Keratinocyte (primary cell): ENCODE measurements around the gene AKR1C2.
"Not testable (repeated sequence)": the region's sequence is repeated elsewhere in the genome, so short reads cannot be mapped to it uniquely, and the experiment has no call there.

ENCODE experiments used
- EZH2 ChIP-seq: IDR thresholded peaks from one replicate; pipeline ENCODE4 v1.6.1; 2012; ENCODE audit warnings: inconsistent platforms, mild to moderate bottlenecking, low read length, moderate library complexity
- TF ChIP-seq, protein P1 (sequence below), 3 experiments: IDR thresholded peaks in 1 of 3; conservative IDR thresholded peaks in 1 of 3; optimal IDR thresholded peaks in 1 of 3; 2 replicates in 2 of 3; 3 replicates in 1 of 3; pipeline versions ENCODE3 to v1.5.1; 2011; ENCODE audit warnings: low read length in 3 of 3, mild to moderate bottlenecking in 3 of 3, moderate library complexity in 2 of 3, control low read depth in 1 of 3, inconsistent platforms in 1 of 3; ENCODE audit not compliant: insufficient read depth in 2 of 3; ENCODE audit errors: extremely low read depth in 1 of 3

DNA sequence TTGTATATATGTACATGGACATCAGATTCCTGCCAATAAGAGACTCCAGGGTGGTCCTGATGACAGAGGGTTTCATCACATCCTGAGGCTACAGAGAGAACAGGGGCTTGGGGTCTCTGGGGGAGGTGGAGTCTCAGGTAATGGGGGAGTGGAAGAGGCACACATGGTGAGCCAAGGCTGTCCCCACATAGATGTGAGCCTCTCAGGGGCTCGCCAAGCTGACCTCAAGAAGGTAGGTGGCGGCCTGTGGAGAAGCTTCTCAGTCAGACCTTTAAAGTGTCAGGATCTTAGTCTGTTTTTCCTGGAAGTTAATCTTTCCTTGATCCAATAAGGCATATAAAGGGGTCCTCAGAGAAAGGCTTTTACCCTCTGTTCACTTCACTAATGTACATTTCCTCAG is 62.7 kb downstream of the AKR1C2 start:
- TF ChIP-seq EZH2 = not testable (repeated sequence)
- TF ChIP-seq, protein P1, sequence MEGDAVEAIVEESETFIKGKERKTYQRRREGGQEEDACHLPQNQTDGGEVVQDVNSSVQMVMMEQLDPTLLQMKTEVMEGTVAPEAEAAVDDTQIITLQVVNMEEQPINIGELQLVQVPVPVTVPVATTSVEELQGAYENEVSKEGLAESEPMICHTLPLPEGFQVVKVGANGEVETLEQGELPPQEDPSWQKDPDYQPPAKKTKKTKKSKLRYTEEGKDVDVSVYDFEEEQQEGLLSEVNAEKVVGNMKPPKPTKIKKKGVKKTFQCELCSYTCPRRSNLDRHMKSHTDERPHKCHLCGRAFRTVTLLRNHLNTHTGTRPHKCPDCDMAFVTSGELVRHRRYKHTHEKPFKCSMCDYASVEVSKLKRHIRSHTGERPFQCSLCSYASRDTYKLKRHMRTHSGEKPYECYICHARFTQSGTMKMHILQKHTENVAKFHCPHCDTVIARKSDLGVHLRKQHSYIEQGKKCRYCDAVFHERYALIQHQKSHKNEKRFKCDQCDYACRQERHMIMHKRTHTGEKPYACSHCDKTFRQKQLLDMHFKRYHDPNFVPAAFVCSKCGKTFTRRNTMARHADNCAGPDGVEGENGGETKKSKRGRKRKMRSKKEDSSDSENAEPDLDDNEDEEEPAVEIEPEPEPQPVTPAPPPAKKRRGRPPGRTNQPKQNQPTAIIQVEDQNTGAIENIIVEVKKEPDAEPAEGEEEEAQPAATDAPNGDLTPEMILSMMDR (optimal IDR thresholded peaks at IDR 0.05 in 1 of 3, IDR thresholded peaks at IDR 0.05 in 1 of 3, conservative IDR thresholded peaks at IDR 0.05 in 1 of 3; ENCODE audit: extremely low read depth in 1 of 3, insufficient read depth in 2 of 3, low read length in 3 of 3) = not testable (repeated sequence)
